Hepatocyte (in vitro differentiated cells): ENCODE data around the gene TMEM151A. TPM values are rescaled to one million over a fixed set of nuclear protein-coding genes. Genes with fewer than 3 reads are reported as not detected.
A peak's percentile ranks its signal among the peaks of the same experiment; 100 is the strongest.

Experiments
- DNase-seq: peaks from one replicate; pipeline ENCODE4 v3.0.0-alpha.2; 2016; ENCODE audit warnings: low spot score
- H2AFZ ChIP-seq: fragments of 200-600 bp; sonication (generic); 2 replicates; pipeline ENCODE4 v1.6.0; 2016; ENCODE audit warnings: antibody characterized with exemption, mild to moderate bottlenecking
- H3K27ac ChIP-seq: fragments of 200-600 bp; sonication (generic); 2 replicates; pipeline ENCODE4 v1.5.1; 2016; ENCODE audit warnings: mild to moderate bottlenecking
- H3K27me3 ChIP-seq: fragments of 200-600 bp; sonication (generic); 2 replicates; pipeline ENCODE4 v1.6.1; 2016
- H3K36me3 ChIP-seq: fragments of 200-600 bp; sonication (generic); replicated peaks from 2 replicates; pipeline ENCODE4 v1.5.1; 2016; ENCODE audit warnings: low read depth; ENCODE audit not compliant: insufficient read depth
- H3K4me1 ChIP-seq: fragments of 200-600 bp; sonication (generic); 2 replicates; pipeline ENCODE4 v1.5.1; 2016; ENCODE audit warnings: mild to moderate bottlenecking, moderate library complexity; ENCODE audit not compliant: insufficient read depth
- H3K4me2 ChIP-seq: fragments of 200-600 bp; sonication (generic); 2 replicates; pipeline ENCODE4 v1.6.0; 2016
- H3K4me3 ChIP-seq: fragments of 200-600 bp; sonication (generic); 2 replicates; pipeline ENCODE4 v1.5.1; 2016; ENCODE audit warnings: mild to moderate bottlenecking
- H3K79me2 ChIP-seq: fragments of 200-600 bp; sonication (generic); 2 replicates; pipeline ENCODE4 v1.6.0; 2017; ENCODE audit warnings: mild to moderate bottlenecking
- H3K9me2 ChIP-seq: fragments of 200-600 bp; sonication (generic); replicated peaks from 2 replicates; pipeline ENCODE4 v1.6.0; 2017; ENCODE audit warnings: mild to moderate bottlenecking; ENCODE audit not compliant: insufficient read depth
- H3K9me3 ChIP-seq: fragments of 200-600 bp; sonication (generic); 2 replicates; pipeline ENCODE4 v1.5.1; 2016; ENCODE audit warnings: low read depth, mild to moderate bottlenecking
- H4K20me1 ChIP-seq: fragments of 200-600 bp; sonication (generic); 2 replicates; pipeline ENCODE4 v1.6.0; 2016; ENCODE audit warnings: mild to moderate bottlenecking; ENCODE audit not compliant: insufficient read depth, poor library complexity, severe bottlenecking
- CTCF ChIP-seq: fragments of 200-600 bp; sonication (generic); IDR thresholded peaks from 2 replicates; pipeline ENCODE4 v1.5.1; 2016; ENCODE audit warnings: antibody characterized with exemption, mild to moderate bottlenecking; ENCODE audit not compliant: poor library complexity
- EZH2 ChIP-seq: fragments of 200-600 bp; sonication (generic); IDR thresholded peaks from 2 replicates; pipeline ENCODE4 v1.6.1; 2016; ENCODE audit warnings: antibody characterized with exemption, mild to moderate bottlenecking, borderline replicate concordance
- EZH2phosphoT487 ChIP-seq: fragments of 200-600 bp; sonication (generic); IDR thresholded peaks from one replicate; pipeline ENCODE4 v1.6.1; 2018; ENCODE audit warnings: antibody characterized with exemption, mild to moderate bottlenecking, low read depth, moderate library complexity; ENCODE audit not compliant: unreplicated experiment, severe bottlenecking
- WGBS: methylation state at CpG from one replicate; pipeline ENCODE4 v1.1.6; 2016; ENCODE audit warnings: low lambda C conversion rate; ENCODE audit errors: missing lambda C conversion rate; 5-methylcytosine and 5-hydroxymethylcytosine counted together
- polyA plus RNA-seq: library from polyadenylated mRNA; unstranded; fragments of >200 nt; fragmentation: Nextera tagmentation; extraction: Ambion mirVana; gene quantifications from 2 replicates; pipeline ENCODE4 v1.2.1, GENCODE V29; 2016
- total RNA-seq: library from RNA; depleted of rRNA; stranded (reverse); fragments of >200 nt; gene quantifications from 2 replicates; pipeline ENCODE4 v1.2.3, GENCODE V29; 2014

The TMEM151A gene
- total and polyA plus RNA-seq, 2 experiments from 2014 or later: 21.4 to 36.4 TPM

- Histone ChIP-seq H3K4me1 (peaks cover 11% of the 10 kb centered on the region), H2AFZ (no peak overlapping the region), H3K9me3 (no peaks in the 10 kb centered on the region), H3K9me2 (no peaks in the 10 kb centered on the region), H4K20me1 (peaks cover 18% of the 10 kb centered on the region), H3K27me3 (no peaks in the 10 kb centered on the region), H3K36me3 (no peaks in the 10 kb centered on the region), H3K4me3 (no peak overlapping the region), H3K79me2 (peaks cover 28% of the 10 kb centered on the region), H3K4me2 (peak overlapping the region; percentile 91), H3K27ac (peak overlapping the region; percentile 89)
- TF ChIP-seq EZH2phosphoT487: no peak
- no peak for TF ChIP-seq CTCF
- no peak for TF ChIP-seq EZH2
- 92% methylated on average over 20 of the region's 20 CpGs for WGBS
- DNase-seq: no peak
Observed at GRCh38 chr11:66266378-66267038, 25.2 kb upstream of the TMEM151A start.

DNA sequence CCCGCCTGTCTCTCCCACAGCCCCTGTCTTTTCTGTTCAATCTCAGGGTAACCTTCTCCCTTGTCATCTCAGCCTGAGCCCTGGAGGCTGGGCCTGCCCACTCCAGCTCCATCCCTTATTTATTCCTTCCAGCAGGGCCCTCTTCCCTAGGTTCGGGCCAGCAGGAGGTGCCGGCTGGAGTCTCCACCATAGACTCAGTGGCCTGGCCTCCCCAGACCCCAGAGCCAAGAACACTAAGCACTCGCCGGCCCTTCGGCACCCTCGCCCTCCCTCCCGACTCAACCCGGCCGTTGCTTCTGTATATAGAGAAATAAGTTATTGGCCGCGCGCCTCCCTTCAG lies 24.7 kb upstream of the TMEM151A start:
- H3K9me2 ChIP-seq: no peaks in the 10 kb centered on the region
- no peak for TF ChIP-seq CTCF
- TF ChIP-seq EZH2phosphoT487: no peak
- TF ChIP-seq EZH2: no peak
- no peak for DNase-seq
- H2AFZ ChIP-seq: peak overlapping the region; percentile 50
- H4K20me1 ChIP-seq: peaks cover 23% of the 10 kb centered on the region
- H3K4me1 ChIP-seq: peaks cover 11% of the 10 kb centered on the region
- H3K27ac ChIP-seq: peak overlapping the region; percentile 89
- peaks cover 33% of the 10 kb centered on the region for H3K79me2 ChIP-seq
- H3K4me3 ChIP-seq: peak overlapping the region; percentile 84
- no peaks in the 10 kb centered on the region for H3K9me3 ChIP-seq
- peak overlapping the region; percentile 91 for H3K4me2 ChIP-seq
- no peaks in the 10 kb centered on the region for H3K27me3 ChIP-seq
- WGBS: 34% methylated on average over 13 of the region's 13 CpGs
- H3K36me3 ChIP-seq: no peaks in the 10 kb centered on the region

DNA sequence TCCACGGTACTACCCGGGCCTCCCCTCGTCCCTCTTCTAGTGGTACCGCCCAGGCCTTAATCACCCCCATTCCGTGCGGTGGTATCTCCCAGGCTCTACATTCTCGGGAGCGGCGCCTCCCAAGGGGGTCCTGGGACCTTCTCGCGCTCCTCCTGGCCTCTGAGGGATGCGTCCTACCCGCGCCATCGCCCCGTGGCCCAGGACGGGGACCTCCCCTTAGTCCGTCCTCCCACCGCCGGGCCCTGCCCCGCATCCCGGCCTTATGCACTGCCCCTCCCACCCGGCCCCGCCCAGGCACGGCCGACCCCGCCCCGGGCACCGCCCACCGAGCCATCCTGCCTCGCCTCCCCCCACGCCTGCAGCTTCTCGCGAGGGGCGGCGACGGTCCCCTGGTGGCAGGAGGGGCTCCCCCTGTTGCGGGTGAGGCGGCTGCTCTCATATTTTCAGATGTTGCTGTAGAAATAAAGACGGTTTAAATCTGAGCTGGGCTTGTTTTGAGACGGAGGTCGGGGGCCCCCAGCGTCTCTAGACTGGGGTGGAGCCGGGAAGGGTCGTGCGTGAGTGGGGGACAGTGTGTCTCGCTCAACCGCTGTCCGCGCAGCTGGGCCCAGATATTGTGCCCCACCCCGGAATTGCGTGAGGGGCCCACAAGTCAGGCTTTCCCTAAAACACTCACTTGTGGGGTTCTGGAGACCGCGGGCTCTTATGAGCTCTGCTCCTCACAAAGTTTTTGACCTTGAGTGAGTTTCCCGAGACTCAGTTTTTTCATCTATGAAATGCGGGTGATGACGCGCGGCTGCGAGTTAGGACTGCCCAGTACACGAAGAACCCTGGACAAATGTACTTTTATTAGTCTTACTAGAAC lies 24.1 kb upstream of the TMEM151A start:
- no peaks in the 10 kb centered on the region for H3K36me3 ChIP-seq
- 2% methylated on average over 50 of the region's 61 CpGs for WGBS
- DNase-seq: peak; percentile 93
- H3K27me3 ChIP-seq: no peaks in the 10 kb centered on the region
- H3K79me2 ChIP-seq: peaks cover 33% of the 10 kb centered on the region
- peak overlapping the region; percentile 89 for H3K27ac ChIP-seq
- peaks cover 11% of the 10 kb centered on the region for H3K4me1 ChIP-seq
- TF ChIP-seq CTCF: no peak
- TF ChIP-seq EZH2phosphoT487: no peak
- no peak for TF ChIP-seq EZH2
- H2AFZ ChIP-seq: peak overlapping the region; percentile 86
- H3K9me2 ChIP-seq: no peaks in the 10 kb centered on the region
- H3K4me2 ChIP-seq: peak overlapping the region; percentile 91
- no peaks in the 10 kb centered on the region for H3K9me3 ChIP-seq
- H3K4me3 ChIP-seq: peak overlapping the region; percentile 84
- peaks cover 23% of the 10 kb centered on the region for H4K20me1 ChIP-seq
